Neural progenitor cell (in vitro differentiated cells): ENCODE results near the gene RCC2.

Source experiments
- EZH2 ChIP-seq: fragments of 200-600 bp; sonication (generic); IDR thresholded peaks from 2 replicates; pipeline ENCODE4 v1.6.1; 2017; ENCODE audit warnings: antibody characterized with exemption, mild to moderate bottlenecking, moderate library complexity
- TF ChIP-seq, protein P1 (sequence below): fragments of 200-600 bp; sonication (generic); IDR thresholded peaks from 2 replicates; pipeline ENCODE4 v1.5.1; 2017; ENCODE audit warnings: antibody characterized with exemption, mild to moderate bottlenecking

DNA sequence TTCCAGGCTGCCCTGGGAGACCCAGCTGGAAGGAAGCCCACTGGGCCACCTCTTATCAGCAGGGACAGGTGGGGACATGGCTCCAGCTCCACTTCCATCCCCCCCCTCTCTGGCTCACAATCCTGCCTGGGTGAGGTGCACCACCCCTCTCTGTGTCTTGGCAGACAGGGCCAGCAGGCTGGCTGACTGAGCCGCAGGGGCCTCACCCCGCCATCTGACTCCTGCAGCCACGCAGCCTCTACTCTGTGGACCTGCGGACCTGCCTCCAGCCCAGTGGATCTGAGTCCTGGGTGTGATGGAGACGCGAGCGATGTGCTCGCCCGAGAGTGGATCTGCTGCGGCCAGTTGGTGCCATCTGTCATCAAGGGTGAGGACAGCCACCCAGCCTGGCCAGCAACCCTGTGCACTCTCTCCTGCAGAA lies 30.1 kb downstream of the RCC2 start:
- TF ChIP-seq, protein P1, sequence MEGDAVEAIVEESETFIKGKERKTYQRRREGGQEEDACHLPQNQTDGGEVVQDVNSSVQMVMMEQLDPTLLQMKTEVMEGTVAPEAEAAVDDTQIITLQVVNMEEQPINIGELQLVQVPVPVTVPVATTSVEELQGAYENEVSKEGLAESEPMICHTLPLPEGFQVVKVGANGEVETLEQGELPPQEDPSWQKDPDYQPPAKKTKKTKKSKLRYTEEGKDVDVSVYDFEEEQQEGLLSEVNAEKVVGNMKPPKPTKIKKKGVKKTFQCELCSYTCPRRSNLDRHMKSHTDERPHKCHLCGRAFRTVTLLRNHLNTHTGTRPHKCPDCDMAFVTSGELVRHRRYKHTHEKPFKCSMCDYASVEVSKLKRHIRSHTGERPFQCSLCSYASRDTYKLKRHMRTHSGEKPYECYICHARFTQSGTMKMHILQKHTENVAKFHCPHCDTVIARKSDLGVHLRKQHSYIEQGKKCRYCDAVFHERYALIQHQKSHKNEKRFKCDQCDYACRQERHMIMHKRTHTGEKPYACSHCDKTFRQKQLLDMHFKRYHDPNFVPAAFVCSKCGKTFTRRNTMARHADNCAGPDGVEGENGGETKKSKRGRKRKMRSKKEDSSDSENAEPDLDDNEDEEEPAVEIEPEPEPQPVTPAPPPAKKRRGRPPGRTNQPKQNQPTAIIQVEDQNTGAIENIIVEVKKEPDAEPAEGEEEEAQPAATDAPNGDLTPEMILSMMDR: no peak
- TF ChIP-seq EZH2: no peak
